Stimulated activated effector memory CD8-positive, alpha-beta T cell treated with anti-CD3 and anti-CD28 coated beads, Interleukin-12 subunit alpha, Interleukin-12 subunit beta, amount 100 ng/mL, for 72 hours (primary cell): Measurements from ENCODE around the gene PTPN21.

Experiments used
- ATAC-seq: fragments of 150-1000 bp; cut with Tn5 transposase; 2 replicates; pipeline ENCODE4 v1.10.0; 2021
- DNase-seq, 2 donors: peaks; one replicate each; pipeline ENCODE4 v3.0.0; 2021 to 2022; ENCODE audit warnings: low spot score in 2 of 2
- H3K27ac Mint-ChIP-seq: one replicate; pipeline ENCODE4 v1.8.0; 2022; ENCODE audit warnings: mild to moderate bottlenecking, mixed read lengths
- H3K36me3 Mint-ChIP-seq: one replicate; pipeline ENCODE4 v1.8.0; 2022; ENCODE audit warnings: mild to moderate bottlenecking, mixed read lengths
- H3K4me1 Mint-ChIP-seq: one replicate; pipeline ENCODE4 v1.8.0; 2022; ENCODE audit warnings: mixed read lengths
- H3K4me3 Mint-ChIP-seq: one replicate; pipeline ENCODE4 v1.8.0; 2022; ENCODE audit warnings: mild to moderate bottlenecking, mixed read lengths
- H3K9me3 Mint-ChIP-seq: one replicate; pipeline ENCODE4 v1.8.0; 2022; ENCODE audit warnings: mixed read lengths

The PTPN21 gene

DNA sequence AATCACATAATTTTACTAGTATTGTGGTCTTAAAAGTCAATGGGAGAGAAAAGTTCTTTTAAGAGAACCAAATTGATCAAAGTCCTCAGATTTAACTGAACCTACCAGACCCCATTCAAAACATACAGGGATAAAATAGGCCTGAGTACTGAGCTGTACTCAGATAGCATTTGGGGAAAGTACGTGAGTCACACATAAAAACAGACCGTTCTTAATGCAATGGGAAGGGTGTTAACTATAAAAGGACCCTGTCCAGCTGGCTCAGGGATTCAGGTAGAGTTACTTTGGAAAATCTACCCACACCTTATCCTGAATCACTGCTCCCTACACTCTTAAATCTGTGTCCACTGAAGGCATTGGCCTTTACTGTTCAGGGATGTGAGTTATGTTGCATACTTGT, 78.0 kb downstream of the PTPN21 start:
- ATAC-seq (no peak), DNase-seq (no peak)
- Mint-ChIP-seq H3K36me3 (no peaks in the 10 kb centered on the region), H3K9me3 (no peaks in the 10 kb centered on the region), H3K27ac (no peak overlapping the region), H3K4me1 (no peaks in the 10 kb centered on the region), H3K4me3 (no peak overlapping the region)

DNA sequence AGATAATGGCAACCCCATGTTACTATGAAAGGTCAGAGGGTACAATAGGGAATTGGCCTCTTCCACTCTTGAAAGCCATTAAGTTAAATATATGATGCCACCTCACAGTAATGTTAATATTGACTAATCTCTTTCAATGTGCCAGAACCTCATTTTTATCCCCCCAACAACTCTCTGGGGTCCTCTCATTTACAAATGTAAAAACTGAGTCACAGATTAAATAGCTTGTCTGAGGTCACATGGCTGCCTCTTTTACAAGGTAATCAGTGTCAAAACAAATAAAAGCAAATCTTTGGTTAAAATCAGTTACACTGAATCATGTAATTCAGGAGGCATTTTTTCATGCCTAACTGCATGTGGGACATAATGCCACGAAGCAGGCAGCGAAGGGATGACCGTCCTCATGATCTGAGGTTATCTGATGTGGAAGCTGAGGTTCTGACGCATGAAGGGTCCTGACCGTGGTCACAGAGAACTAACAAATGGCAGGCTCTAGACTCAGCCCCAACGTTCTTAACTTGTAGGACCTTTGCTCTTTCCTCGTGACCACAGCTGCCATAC, 78.5 kb downstream of the PTPN21 start:
- H3K9me3 Mint-ChIP-seq: no peaks in the 10 kb centered on the region

GRCh38 chr14:88473791-88474190, 81.0 kb downstream of the PTPN21 start:
- no peak for ATAC-seq
- Mint-ChIP-seq H3K36me3 (no peaks in the 10 kb centered on the region), H3K27ac (no peak overlapping the region), H3K4me3 (no peak overlapping the region), H3K4me1 (no peaks in the 10 kb centered on the region), H3K9me3 (no peaks in the 10 kb centered on the region)
- no peak for DNase-seq

More for the DNA sequence above, 78.5 kb downstream of the PTPN21 start:
- no peak overlapping the region for H3K27ac Mint-ChIP-seq
- H3K4me3 Mint-ChIP-seq: no peak overlapping the region
- DNase-seq (no peak), ATAC-seq (no peak)
- no peaks in the 10 kb centered on the region for H3K36me3 Mint-ChIP-seq
- H3K4me1 Mint-ChIP-seq: no peaks in the 10 kb centered on the region

GRCh38 chr14:88470542-88471440, 84.0 kb downstream of the PTPN21 start:
- H3K4me3 Mint-ChIP-seq: no peak overlapping the region
- H3K9me3 Mint-ChIP-seq: no peaks in the 10 kb centered on the region
- no peak overlapping the region for H3K27ac Mint-ChIP-seq
- no peaks in the 10 kb centered on the region for H3K36me3 Mint-ChIP-seq
- ATAC-seq (no peak), DNase-seq (no peak)
- no peaks in the 10 kb centered on the region for H3K4me1 Mint-ChIP-seq

DNA sequence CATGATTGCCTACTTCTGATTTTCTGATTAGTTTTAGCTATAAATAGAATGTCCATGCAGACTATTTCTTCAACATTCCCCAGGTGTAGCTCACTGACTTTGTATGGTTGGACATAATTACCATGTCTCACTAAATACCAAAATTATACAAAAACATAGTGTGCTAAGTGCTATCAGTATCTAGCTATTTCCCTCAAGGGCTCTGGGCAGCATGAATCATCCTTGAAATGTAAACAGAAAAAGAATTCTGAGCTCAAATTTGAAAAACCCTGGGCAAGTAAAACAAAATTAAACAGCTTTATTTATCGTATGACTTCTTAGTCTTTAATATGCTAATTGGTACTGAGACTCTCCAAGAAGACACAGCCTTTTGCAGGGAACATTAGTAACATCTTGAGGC, 86.4 kb downstream of the PTPN21 start:
- Mint-ChIP-seq H3K27ac (no peak overlapping the region), H3K4me1 (no peaks in the 10 kb centered on the region), H3K9me3 (no peaks in the 10 kb centered on the region), H3K4me3 (no peak overlapping the region), H3K36me3 (no peaks in the 10 kb centered on the region)
- DNase-seq: no peak
- no peak for ATAC-seq

DNA sequence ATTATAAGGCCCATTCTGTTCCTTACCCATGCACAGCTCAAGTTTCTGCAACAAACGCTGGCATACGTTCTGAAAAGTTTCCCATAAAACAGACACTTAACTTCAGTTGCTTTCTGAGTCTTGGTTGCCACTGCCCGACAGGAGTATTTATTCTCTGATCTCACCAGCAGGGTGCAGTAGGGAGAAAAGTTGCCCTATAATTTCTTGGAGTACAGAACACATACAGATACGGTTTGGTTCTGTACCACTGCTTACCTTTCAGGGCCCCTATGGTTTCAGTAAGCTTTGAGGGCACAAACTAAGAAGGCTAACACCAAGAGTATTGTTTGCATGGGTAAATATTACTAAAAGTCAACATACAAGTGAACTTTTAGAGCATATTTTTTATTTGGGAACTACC, 91.5 kb downstream of the PTPN21 start:
- Mint-ChIP-seq H3K4me3 (no peak overlapping the region), H3K4me1 (no peaks in the 10 kb centered on the region), H3K36me3 (no peaks in the 10 kb centered on the region), H3K27ac (no peak overlapping the region), H3K9me3 (peaks cover 2% of the 10 kb centered on the region)
- no peak for DNase-seq
- no peak for ATAC-seq

GRCh38 chr14:88454886-88455285, 99.9 kb downstream of the PTPN21 start:
- Mint-ChIP-seq H3K27ac (no peak overlapping the region), H3K36me3 (no peaks in the 10 kb centered on the region), H3K4me3 (no peak overlapping the region), H3K4me1 (no peaks in the 10 kb centered on the region), H3K9me3 (no peaks in the 10 kb centered on the region)
- ATAC-seq (no peak), DNase-seq (no peak)

DNA sequence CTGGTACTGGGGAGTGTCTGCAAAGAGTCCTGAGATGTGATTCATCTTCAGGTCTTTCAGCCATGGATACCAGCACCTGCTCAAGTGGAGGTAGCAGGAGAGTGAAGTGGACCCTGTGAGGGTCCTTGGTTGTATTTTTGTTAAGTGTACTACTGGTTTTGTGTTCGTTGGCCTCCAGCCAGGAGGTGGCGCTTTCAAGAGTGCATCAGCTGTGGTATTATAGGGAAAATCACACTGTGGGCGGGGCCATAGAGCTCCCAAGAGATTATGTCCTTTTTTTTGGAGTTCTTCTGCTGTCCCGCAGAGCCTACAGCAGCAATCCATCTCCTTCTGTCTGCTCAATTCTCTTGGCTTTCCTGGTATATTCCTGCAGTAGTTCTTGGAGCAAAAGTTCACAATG, 102.6 kb downstream of the PTPN21 start:
- no peak overlapping the region for H3K4me3 Mint-ChIP-seq
- DNase-seq (no peak), ATAC-seq (no peak)
- peaks cover 4% of the 10 kb centered on the region for H3K9me3 Mint-ChIP-seq
- H3K4me1 Mint-ChIP-seq: no peaks in the 10 kb centered on the region
- H3K27ac Mint-ChIP-seq: no peak overlapping the region
- H3K36me3 Mint-ChIP-seq: no peaks in the 10 kb centered on the region

DNA sequence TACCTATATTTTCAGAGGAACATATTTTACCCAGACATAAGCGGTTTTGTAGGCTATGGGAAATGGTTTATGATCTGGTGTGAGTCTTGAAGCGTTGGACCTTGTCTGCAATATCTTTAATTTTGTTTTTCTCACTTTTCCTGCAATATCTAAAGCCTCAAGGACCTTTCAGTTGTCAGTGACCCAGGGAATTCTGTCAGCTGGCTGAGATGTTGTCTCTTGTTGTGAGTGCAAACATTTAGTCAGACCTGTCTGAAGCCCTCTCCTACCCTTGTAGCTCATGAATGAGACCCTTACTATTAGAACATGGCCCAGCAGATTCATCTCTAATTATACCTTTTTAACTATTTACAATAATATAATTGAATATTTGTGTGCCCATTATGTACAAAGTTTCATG, 115.7 kb downstream of the PTPN21 start:
- Mint-ChIP-seq H3K36me3 (no peaks in the 10 kb centered on the region), H3K9me3 (no peaks in the 10 kb centered on the region), H3K4me3 (no peak overlapping the region), H3K4me1 (no peaks in the 10 kb centered on the region), H3K27ac (no peak overlapping the region)
- ATAC-seq (no peak), DNase-seq (no peak)

DNA sequence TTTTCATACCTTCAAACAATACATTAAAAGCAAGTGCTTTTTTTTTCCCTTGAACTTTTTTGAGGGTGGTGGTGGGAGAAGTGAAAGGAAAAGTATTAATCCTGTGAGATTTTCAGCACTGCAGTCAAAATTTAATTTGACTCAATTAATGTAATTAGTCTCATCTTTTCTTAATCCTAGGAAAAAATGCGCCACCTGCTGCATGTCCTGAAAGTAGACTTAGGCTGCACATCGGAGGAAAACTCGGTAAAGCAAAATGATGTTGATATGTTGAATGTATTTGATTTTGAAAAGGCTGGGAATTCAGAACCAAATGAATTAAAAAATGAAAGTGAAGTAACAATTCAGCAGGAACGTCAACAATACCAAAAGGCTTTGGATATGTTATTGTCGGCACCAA, 117.1 kb downstream of the PTPN21 start:
- Mint-ChIP-seq H3K4me1 (no peaks in the 10 kb centered on the region), H3K36me3 (no peaks in the 10 kb centered on the region), H3K9me3 (no peaks in the 10 kb centered on the region), H3K27ac (no peak overlapping the region), H3K4me3 (no peak overlapping the region)
- ATAC-seq (no peak), DNase-seq (no peak)

- no peaks in the 10 kb centered on the region for H3K36me3 Mint-ChIP-seq
- H3K4me3 Mint-ChIP-seq: no peak overlapping the region
- no peak overlapping the region for H3K27ac Mint-ChIP-seq
- no peaks in the 10 kb centered on the region for H3K9me3 Mint-ChIP-seq
- H3K4me1 Mint-ChIP-seq: no peaks in the 10 kb centered on the region
- DNase-seq (no peak), ATAC-seq (no peak)
Measured at GRCh38 chr14:88430976-88431375, 123.8 kb downstream of the PTPN21 start.

DNA sequence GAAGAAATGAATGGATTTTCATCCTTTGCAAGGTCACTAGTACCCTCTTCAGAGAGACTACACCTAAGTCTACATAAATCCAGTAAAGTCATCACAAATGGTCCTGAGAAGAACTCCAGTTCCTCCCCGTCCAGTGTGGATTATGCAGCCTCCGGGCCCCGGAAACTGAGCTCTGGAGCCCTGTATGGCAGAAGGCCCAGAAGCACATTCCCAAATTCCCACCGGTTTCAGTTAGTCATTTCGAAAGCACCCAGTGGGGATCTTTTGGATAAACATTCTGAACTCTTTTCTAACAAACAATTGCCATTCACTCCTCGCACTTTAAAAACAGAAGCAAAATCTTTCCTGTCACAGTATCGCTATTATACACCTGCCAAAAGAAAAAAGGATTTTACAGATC, 128.5 kb downstream of the PTPN21 start:
- no peaks in the 10 kb centered on the region for H3K9me3 Mint-ChIP-seq
- no peak for ATAC-seq

DNA sequence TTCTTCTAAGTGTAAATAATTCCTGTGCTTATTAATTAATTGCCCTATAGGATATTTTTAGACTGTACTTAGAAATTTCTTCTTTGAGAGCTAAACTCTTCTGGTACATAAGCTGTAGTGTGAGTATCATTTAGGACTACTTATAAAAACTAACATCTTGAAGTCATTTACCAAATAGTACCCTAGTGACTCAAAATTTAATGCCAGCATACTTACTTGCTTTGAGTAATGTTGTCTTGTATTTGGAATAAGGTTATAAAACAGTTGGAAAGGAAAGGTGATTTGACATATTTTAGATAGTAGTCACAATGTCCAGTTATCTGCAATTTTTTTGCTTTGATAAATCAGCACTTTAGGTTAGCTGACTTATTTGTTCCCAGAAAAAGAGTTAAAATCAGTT, 130.2 kb downstream of the PTPN21 start:
- H3K4me3 Mint-ChIP-seq: no peak overlapping the region
- no peaks in the 10 kb centered on the region for H3K36me3 Mint-ChIP-seq

More for the DNA sequence above, 128.5 kb downstream of the PTPN21 start:
- no peak overlapping the region for H3K4me3 Mint-ChIP-seq
- no peaks in the 10 kb centered on the region for H3K36me3 Mint-ChIP-seq
- DNase-seq: no peak
- H3K27ac Mint-ChIP-seq: no peak overlapping the region
- H3K4me1 Mint-ChIP-seq: no peaks in the 10 kb centered on the region

GRCh38 chr14:88422919-88423650, 131.7 kb downstream of the PTPN21 start:
- Mint-ChIP-seq H3K9me3 (peaks cover 2% of the 10 kb centered on the region), H3K36me3 (no peaks in the 10 kb centered on the region), H3K4me1 (no peaks in the 10 kb centered on the region), H3K27ac (no peak overlapping the region), H3K4me3 (no peak overlapping the region)
- no peak for DNase-seq
- peak; percentile 98 for ATAC-seq

More for the DNA sequence above, 130.2 kb downstream of the PTPN21 start:
- ATAC-seq (no peak), DNase-seq (no peak)
- Mint-ChIP-seq H3K4me1 (no peaks in the 10 kb centered on the region), H3K9me3 (no peaks in the 10 kb centered on the region), H3K27ac (no peak overlapping the region)

DNA sequence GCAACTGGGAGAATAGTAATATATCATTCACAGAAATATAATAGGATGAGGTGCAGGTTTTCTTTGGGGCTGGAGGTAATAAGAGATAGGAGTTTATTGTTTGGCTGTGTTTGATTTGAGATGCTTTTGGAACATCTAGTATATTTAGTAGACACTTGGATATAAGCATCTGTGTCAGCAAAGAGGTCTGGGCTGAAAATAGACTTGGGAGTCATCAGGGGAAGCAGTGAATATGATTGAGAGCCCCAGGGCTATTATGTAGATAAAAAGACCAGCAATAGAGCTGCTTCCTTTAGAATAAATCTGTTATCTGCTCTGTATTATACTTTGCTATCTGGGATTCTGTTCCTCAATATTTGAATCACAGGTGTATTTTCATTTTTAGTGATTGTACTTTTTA, 132.8 kb downstream of the PTPN21 start:
- DNase-seq (no peak), ATAC-seq (no peak)
- Mint-ChIP-seq H3K4me3 (no peak overlapping the region), H3K9me3 (peaks cover 7% of the 10 kb centered on the region), H3K36me3 (peaks cover 8% of the 10 kb centered on the region), H3K27ac (no peak overlapping the region), H3K4me1 (no peaks in the 10 kb centered on the region)

GRCh38 chr14:88421286-88421685, 133.5 kb downstream of the PTPN21 start:
- Mint-ChIP-seq H3K4me1 (no peaks in the 10 kb centered on the region), H3K9me3 (peaks cover 7% of the 10 kb centered on the region), H3K36me3 (peaks cover 8% of the 10 kb centered on the region), H3K27ac (no peak overlapping the region), H3K4me3 (no peak overlapping the region)
- ATAC-seq (no peak), DNase-seq (no peak)
